ENCODE measurements around the gene ESRRB.
A peak's percentile ranks its signal among the peaks of the same experiment; 100 is the strongest.

Gene ESRRB

DNA sequence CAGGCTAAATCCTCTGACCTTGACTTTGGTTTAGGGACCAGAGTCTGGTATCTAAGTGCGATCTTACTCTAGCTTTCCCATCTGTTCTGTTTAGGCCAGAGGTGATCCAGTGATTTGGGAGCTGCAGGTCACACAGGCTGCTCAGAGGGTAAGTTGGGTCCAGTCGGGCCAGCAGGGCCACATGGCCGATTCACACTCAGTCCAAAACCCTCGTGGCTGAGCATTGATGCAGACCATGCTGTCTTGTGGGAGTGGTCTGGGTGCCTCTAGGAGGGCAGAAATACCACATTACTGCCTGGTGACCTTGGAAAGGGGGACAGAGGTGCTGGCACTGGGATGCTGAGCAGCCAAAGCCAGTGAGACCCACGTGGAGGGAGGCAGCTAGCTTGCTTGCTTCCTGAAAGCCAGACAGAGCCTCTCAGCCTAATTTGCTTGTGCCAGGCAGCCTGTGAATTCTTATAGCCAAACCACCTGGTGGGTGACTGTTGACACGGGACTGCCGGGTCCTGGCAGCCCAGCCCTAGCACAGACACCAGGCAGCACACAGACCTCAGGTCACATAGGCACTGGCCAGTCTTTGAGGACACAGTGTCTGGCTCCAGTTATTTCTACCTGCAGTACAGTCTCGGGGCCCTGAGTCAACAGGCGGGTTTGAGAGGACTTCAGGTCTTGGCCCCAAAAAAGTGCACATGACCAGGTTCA is 31.7 kb downstream of the ESRRB start:
- DNase-seq (ENCODE audit: low read depth, low spot score), result no peak

DNA sequence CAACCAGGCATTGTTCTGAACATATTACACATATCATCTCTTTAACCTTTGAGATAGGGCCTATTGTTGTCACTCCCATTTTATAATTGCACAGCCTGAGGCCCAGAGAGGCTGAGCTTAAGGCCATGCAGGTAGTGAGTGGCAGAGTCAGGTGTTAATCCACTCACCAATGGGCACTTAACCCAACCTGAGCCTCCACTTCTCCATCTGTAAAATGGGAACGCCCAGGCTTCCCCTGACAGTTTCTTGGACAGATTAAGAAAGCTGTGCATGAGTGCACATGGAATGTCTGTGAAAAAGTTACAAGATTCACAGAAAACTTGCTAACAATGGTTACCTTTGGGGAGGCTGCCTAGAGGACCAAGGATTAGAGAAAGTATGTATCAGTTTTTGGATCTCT is 32.9 kb downstream of the ESRRB start:
- DNase-seq (ENCODE audit: low read depth, low spot score), result no peak

DNA sequence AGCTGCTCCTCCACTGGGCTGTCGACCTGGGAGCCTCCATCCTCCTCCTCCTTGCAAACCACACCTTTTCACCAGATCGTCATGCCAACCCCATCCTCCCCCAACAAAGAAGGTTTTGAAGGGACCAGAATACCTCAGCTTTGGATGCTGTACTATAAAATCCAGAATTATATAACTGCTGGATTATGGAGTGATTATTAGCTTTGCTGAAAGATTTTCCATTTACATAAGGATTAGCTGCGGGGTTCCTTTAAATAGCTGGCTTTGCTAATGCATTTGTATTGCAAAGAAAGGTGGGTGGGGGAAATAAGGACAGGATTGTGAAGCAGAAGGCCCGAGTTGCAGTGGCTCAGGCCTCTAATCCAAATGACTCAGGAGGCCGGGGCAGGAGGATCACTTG is 36.6 kb downstream of the ESRRB start:
- no peak for DNase-seq (ENCODE audit: low read depth, low spot score)

DNA sequence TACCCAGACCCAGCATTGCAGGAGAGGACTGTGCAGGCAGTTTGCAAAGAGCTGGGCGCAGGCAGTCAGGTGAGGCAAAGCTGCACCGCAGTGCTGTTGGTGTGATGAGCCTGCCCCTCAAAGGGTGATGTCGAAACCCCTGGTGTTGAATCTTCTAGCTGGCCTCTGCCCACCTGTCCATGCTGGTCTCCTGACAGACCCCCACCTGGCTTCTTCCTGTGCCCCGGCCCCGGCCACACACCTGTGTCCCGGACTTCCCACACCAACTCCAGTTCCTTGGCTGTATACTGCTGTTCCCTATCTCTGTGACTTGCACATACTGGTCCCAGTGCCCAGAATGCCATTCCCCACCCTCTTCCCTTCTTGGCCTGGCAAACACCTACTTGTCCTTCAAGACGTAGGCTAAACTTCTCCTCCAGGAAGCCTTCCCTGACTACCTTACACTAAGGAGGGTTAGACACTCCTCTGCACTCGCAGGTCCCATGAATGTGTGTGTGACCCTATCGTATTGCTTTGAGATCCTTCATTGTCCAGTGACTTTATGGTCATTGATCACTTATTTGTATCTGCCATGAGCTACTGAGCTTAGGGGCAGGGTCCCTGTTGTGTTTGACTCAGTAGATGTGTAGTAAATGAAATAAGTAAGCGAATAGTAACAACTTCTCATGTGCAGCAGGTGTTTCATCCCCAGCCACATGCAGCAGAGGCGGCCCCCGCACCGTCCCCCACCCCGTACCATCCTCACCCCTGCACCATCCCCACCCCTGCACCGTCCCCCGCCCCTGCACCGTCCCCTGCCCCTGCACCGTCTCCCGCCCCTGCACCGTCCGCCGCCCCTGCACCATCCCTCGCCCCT is 37.4 kb downstream of the ESRRB start:
- DNase-seq (ENCODE audit: low read depth, low spot score), result no peak

DNA sequence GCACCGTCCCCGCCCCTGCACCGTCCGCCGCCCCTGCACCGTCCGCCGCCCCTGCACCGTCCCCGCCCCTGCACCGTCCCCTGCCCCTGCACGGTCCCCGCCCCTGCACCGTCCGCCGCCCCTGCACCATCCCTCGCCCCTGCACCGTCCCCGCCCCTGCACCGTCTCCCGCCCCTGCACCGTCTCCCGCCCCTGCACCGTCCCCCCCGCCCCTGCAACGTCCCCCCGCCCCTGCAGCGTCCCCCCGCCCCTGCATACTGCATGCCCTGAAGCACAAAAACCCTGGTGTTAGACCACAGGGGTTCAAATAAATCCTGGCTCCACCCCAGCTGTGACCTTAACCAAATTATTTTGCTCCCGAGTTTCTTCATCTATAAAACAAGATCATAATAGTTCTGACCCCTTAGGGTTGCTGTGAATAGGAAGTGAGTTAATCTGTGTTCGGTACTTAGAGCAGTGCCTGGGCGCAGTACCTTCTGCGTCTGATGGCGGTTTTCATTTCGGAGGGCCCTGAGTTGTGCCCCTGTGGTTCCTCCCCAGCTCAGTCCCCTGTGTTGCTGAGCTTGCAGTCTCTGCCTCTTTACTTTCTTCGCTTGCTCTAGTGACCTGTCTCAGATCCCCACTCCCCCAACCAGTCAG is 38.1 kb downstream of the ESRRB start:
- DNase-seq (ENCODE audit: low read depth, low spot score), result peak; percentile 46

DNA sequence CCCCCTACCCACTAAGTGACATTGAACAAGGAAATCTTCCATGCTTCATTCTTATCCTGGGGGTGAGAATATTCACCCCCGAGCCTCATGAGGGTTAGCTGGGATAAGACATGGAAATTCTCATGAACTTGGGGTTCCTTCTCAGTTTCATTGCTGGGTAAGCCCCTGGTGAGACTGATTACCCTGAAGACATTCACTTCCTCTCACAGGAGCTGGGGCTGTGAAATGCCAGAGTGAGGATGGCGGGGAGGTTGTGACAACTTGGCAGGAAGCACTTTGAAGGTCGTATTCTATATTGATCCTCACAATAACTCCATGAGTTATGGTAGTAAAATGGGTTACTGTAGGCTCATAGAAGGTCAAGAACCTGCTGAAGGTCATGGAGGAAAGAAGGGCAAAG is 43.5 kb downstream of the ESRRB start:
- no peak for DNase-seq (ENCODE audit: low read depth, low spot score)

DNA sequence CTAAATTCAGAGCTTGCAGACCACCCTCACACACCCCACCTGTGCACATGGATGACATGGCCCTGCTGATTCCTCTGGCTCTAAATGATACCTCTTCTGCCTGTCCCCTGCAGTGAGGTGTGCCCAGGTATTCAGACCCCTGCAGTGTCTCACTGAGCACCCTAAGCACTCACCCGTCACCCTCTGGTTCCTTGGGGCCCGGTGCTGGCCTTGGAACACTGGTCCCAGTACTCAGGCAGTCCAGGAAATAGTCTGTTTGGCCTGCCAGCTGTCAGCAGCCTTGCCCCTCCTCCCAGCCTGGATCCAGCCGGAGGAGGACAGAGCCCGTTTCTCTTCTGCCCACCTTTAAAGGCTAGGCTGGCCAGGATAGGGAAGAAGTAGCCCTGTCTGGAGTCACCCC is 44.9 kb downstream of the ESRRB start:
- DNase-seq (ENCODE audit: low read depth, low spot score), result no peak

DNA sequence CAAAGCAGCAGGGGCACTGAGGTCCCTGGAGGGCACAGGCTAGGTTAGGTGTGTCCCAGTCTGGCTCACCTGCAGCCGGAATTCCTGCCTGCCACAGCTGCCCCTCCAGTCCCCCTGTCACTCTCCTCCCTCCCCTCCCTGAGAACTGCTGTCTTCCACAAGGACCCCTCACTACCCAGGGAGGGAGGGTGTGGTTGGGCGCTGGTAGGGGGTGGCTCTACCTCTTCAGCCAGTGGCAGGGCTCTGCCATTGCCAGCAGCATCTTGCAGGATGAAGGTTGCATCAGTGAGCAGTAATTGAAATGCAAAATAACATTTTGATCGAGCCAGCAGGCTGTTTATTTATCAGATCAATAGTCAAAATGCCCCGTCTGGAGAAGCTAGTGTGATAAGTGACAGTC is 45.7 kb downstream of the ESRRB start:
- peak; percentile 51 for DNase-seq (ENCODE audit: low read depth, low spot score)

DNA sequence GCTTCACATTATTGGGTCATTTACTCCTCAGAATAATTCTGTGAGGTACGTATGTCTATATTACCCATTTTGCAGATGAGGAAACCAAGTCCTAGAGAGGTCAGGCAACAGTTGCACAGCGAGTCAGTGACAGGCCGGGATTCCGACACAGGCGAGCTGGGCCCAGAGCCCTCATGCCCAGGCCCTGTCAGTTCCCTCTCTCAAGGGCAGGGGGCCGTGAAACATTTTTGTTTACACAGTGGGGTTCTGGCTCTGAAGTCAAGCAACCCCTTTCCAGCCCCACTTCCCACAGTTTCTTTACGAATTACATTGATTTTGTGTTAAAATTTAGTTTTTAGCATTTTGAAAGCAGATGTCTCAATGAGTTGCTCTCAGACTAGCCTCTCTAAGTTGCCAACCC is 46.7 kb downstream of the ESRRB start:
- no peak for DNase-seq (ENCODE audit: low read depth, low spot score)

DNA sequence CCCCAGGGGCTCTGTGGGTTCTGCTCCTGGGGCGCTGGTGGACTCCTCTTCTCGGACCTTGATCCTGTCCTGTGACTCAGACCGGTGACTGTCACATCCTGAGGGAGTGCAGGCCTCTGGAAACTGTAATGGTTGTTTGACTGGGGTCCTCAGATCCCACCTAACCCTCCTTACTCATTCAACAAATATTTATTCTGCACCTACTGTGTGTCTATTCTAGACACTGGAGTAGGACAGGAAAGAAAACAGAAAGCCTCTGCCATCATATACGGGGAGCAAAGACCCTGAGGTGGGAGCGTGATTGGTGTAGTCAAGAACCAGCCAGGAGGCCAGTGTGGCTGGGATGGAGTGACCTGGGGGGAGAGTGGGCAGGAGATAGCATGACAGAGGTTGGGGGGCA is 47.6 kb downstream of the ESRRB start:
- no peak for DNase-seq (ENCODE audit: low read depth, low spot score)

DNA sequence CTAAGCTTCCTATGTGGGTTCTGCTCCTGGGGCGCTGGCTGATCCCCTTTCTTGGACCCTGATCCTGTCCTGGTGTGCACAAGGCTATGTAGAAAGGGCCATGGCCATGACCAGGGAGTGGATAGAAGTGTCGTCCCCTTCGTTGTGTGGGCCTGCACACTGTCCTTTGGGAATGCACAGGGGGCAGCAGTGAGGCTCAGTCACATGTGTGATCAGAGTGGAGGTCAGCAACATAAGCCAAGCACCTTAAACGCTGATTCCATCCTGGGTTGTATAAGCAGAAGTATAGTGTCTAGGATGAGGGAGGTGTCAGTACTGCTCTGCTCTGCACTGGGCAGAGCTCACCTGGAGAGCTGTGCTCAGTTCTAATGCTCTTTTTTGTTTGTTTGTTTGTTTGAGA is 48.4 kb downstream of the ESRRB start:
- no peak for DNase-seq (ENCODE audit: low read depth, low spot score)

DNA sequence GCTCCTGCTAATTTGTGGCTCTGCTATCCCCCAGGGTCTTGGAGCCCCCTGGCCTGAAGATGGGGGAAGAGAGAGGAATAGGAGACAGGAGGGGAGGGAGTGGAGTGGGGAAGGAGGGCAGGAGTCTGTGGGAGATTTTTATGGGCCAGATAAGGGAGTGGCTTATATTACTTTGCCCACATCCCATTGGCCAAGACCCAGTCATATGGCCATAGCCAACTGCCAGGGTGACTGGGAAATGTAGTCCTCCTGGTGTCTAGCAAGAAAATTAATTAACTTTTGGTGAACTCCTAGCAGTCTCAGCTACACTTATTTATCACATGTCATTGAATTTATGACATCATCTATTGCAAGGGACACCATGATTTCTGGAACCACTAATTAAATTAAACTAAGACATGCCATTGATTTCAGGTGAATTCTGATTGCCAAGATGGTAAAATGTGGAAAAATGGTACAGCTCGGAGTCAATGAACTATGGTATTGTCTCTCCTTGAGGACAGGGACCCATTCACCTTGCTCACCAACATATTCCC is 50.3 kb downstream of the ESRRB start:
- no peak for DNase-seq (ENCODE audit: low read depth, low spot score)

DNA sequence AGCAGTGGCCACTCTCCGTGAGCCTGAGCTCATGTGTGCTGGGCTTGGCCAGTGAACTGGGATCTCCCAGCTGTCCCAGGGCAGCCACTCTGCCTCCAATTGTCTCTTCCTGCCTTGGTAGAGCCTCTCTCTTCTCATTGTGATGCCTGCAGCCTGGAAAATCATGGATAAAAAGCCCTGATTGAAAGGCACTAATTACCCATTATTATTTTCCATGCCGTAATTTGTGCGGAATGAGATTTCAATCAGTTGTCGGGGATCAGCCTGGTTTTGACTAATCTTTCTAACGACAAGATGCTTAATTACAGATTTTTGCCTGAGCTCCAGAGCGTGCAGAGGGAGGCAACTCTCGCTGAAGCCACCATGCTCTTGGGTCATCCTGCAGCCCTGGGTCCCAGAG is 52.7 kb downstream of the ESRRB start:
- no peak for DNase-seq (ENCODE audit: low read depth, low spot score)

DNA sequence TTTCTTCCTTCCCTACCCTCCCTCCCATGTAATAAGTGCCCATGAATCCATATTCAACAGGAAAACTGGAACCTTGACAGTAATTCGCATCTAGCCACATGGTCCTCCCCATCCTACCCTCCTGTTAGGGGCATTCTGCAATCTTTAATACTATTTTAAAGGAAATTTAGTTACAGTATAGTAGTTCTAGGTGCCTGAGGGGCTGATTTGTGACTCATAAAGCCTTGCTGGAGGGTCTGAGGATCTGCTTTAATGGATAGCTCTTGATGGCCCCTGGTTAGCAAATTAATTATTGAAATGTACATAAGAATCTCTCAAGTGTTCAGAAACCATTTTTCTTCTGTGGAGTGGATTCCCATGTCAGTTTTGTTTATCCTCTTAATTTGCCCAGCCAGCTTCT is 54.1 kb downstream of the ESRRB start:
- DNase-seq (ENCODE audit: low read depth, low spot score), result no peak

DNA sequence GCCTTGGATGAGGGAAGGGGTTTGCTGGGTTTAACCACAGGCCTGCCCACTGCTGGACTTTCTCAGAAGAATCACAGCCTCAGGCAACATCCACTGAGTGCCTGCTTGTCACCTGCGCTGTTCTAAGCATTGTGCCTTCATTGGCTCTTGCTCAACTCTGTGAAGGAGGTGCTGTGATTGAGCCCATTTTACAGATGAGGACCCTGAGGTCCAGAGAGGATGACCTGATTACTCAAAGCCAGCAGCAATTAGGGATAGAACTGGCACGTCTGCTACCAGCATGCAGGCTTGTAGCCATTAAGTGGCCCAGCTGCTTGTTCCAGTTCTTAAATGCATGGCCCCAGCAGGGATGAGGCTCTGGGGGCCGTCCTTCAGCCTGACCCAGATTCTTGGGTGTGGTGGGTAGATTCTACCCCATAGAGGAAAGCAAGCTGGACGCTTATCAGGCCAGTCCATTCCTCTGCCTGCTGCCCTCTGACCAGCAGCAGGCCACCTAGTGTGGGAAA is 54.6 kb downstream of the ESRRB start:
- peak; percentile 34 for DNase-seq (ENCODE audit: low read depth, low spot score)

DNA sequence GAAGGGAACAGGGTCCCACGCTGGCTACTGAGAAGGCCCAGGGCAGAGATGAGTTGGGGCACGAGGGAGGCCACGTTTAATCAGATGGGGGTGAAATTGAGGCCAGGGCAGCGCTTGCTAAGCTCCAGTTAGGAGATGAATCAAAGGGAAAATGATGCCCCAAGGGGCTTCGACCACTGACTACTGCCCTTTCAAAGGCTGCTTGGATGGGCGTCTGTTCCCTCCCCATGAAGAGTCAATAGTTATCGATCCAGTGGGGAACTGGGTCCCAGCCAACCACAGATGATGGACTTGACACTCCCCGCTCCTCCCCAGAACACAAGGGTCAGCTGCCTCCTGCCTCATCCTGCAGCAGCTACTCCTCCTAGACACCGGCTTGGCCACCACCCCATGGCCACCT is 55.6 kb downstream of the ESRRB start:
- no peak for DNase-seq (ENCODE audit: low read depth, low spot score)

DNA sequence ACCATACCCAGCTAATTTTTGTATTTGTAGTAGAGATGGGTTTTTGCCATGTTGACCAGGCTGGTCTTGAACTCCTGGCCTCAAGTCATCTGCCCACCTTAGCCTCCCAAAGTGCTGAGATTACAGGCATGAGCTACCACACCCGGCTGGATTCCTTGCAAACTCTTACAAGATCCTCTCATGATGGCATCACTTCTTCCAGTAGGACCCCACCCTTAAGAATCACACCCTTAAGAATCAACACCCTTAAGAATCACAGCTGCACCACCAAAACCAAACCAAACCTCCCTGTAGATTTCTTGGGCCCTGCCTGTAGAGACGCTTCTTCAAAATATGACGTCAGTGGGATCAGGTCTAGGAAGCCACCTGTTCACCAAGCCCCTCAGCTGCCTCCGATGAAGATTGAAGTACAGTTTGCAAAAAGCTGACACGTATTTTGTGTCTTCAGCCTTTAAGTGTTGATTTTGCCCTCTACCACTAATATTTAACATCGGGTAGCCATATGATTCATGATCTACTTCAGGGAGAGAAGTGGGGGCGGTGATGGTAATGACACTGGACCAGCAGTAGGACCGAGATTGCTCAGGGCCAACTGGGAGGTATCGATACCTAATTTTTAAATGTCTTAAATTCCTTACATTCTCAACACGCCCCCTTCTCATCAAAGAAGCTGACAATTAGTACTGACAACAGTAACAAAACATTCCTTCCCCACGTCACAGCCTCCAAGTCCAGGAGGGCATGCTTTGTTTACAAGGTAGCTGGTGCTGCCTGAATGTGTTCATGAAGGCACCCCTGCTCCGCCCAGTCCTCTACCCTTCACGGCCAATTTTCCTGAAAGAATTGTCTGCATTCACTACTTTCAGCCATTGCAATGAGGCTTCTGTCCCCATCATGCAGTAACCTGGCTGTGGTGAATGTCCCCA is 57.2 kb downstream of the ESRRB start:
- peak; percentile 80 for DNase-seq (ENCODE audit: low read depth, low spot score)

DNA sequence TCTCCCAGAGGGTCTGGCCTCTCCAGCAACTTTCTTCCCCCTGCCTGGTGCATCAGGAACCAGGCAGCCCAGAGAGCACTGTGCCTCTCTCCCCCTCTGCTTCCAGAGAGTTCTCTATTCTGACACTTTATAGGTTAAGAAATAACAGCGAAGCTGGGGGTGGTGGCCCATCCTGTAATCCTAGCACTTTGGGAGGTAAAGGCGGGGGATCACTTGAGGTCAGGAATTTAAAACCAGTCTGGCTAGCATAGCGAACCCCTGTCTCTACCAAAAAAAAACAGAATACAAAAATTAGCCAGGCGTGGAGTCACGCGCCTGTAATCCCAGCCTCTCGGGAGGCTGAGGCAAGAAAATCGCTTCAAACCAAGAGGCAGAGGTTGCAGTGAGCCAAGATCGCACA is 58.3 kb downstream of the ESRRB start:
- no peak for DNase-seq (ENCODE audit: low read depth, low spot score)

DNA sequence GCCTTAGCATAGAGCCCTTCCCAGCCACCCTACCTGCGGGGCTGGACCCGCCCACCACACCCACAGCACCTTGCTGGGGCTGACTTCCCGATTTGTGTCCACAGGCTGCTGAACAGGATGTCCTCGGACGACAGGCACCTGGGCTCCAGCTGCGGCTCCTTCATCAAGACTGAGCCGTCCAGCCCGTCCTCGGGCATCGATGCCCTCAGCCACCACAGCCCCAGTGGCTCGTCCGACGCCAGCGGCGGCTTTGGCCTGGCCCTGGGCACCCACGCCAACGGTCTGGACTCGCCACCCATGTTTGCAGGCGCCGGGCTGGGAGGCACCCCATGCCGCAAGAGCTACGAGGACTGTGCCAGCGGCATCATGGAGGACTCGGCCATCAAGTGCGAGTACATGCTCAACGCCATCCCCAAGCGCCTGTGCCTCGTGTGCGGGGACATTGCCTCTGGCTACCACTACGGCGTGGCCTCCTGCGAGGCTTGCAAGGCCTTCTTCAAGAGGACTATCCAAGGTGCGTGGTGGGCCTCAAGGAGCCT is 63.4 kb downstream of the ESRRB start:
- DNase-seq (ENCODE audit: low read depth, low spot score), result no peak

DNA sequence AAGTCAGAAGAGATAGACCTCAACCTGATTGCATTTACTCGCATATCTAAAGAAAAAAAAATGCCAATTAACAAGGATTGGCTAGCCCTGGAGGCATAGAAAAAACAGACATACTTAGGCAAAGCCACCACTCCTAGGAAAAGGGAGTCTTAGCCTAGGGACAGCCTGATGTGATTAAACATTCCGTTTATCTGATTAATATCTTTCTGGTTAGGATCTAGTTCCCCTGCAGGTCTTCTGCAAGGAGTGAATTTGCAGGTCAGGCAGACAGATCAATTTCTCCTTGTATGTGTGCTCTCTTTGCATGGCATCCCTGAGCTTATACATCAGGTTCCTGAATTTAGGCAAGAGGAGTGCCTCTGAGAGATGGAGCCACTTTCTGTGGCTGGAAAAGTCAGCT is 70.5 kb downstream of the ESRRB start:
- no peak for DNase-seq (ENCODE audit: low read depth, low spot score)

DNA sequence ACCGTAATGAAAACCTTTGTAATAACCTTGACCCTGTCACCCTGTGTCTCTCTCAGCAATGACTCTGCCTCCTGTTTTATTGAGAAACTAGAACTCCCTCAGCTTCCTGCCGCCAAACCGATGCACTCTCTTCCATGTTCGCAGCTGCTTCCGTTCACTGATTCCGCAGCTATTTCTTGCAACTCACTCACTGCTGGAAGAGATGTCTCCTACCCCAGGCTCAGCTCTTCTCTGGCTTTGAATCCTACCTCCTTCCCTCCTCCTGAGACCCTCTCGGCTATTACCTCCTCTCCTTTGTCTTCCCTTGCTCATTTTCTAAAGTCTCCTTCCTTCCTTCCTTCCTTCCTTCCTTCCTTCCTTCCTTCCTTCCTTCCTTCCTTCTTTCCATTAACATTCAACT is 71.0 kb downstream of the ESRRB start:
- DNase-seq (ENCODE audit: low read depth, low spot score), result no peak
